Skeletal muscle tissue (tissue), 4 donors: ENCODE measurements around the gene SLC8A1. TPM values are rescaled to one million over a fixed set of nuclear protein-coding genes. Genes with fewer than 3 reads are reported as not detected.
A peak's percentile ranks its signal among the peaks of the same experiment; 100 is the strongest.

Experiments used
- H3K27ac ChIP-seq: one replicate; pipeline ENCODE4 v1.7.0; 2013; ENCODE audit warnings: mild to moderate bottlenecking, low read depth, low read length, inconsistent platforms
- H3K27me3 ChIP-seq, 3 donors: one replicate each; pipeline ENCODE4 v1.7.0; 2013; ENCODE audit warnings: low read length in 3 of 3; ENCODE audit not compliant: control insufficient read depth in 3 of 3, insufficient read depth in 3 of 3
- H3K36me3 ChIP-seq, 3 donors: one replicate each; pipeline ENCODE4 v1.7.0; 2013; ENCODE audit warnings: low read length in 3 of 3; ENCODE audit not compliant: control insufficient read depth in 3 of 3, insufficient read depth in 3 of 3
- H3K4me1 ChIP-seq, 3 donors: one replicate each; pipeline ENCODE4 v1.7.0; 2013; ENCODE audit warnings: low read length in 3 of 3, mild to moderate bottlenecking in 3 of 3; ENCODE audit not compliant: control insufficient read depth in 3 of 3, insufficient read depth in 3 of 3
- H3K4me3 ChIP-seq, 3 donors: one replicate each; pipeline ENCODE4 v1.7.0; 2013; ENCODE audit warnings: low read length in 3 of 3
- H3K9ac ChIP-seq, 3 donors: one replicate each; pipeline ENCODE4 v1.7.0; 2013; ENCODE audit warnings: low read length in 3 of 3, mild to moderate bottlenecking in 3 of 3, moderate library complexity in 2 of 3, low read depth in 1 of 3
- H3K9me3 ChIP-seq, 3 donors: one replicate each; pipeline ENCODE4 v1.7.0; 2013; ENCODE audit warnings: low read length in 3 of 3; ENCODE audit not compliant: control insufficient read depth in 3 of 3
- total RNA-seq: library from RNA; depleted of rRNA; stranded (reverse); fragments of >200 nt; gene quantifications from one replicate; pipeline ENCODE4 v1.2.3, GENCODE V29; 2014
- donor health status: Osteomylitis.

SLC8A1 gene
- total RNA-seq, 1 donor from 2014 or later = 45.9 TPM

DNA sequence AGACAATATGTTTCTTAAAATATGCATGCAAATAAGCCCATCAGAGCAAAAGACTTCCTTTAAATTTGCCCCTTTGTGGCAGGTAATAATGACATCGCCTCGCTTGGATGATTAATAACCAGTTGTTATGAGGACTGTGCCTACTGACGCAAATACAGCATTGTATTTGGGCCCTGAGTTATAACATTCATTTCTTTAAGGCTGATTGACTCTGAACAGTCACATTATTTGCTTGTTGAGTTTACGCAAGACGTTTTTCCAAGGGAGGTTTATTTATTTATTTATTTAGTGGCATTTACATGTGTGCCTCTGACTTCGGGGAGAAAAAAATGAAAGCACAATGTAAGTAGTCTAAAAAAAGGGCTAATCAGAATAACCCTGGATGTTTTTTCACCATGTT lies 88.3 kb downstream of the SLC8A1 start:
- no peaks in the 10 kb centered on the region for H3K36me3 ChIP-seq
- H3K4me3 ChIP-seq = peak overlapping the region in 1 of 3 donors; percentile 33
- no peak overlapping the region for H3K27ac ChIP-seq
- H3K9me3 ChIP-seq = no peaks in the 10 kb centered on the region
- no peaks in the 10 kb centered on the region for H3K27me3 ChIP-seq
- H3K4me1 ChIP-seq = no peaks in the 10 kb centered on the region
- H3K9ac ChIP-seq = no peak overlapping the region

GRCh38 chr2:40363231-40363630 lies 88.7 kb downstream of the SLC8A1 start:
- no peaks in the 10 kb centered on the region for H3K27me3 ChIP-seq
- no peaks in the 10 kb centered on the region for H3K4me1 ChIP-seq
- H3K27ac ChIP-seq = no peak overlapping the region
- H3K9ac ChIP-seq = no peak overlapping the region
- no peaks in the 10 kb centered on the region for H3K36me3 ChIP-seq
- H3K9me3 ChIP-seq = no peaks in the 10 kb centered on the region
- H3K4me3 ChIP-seq = no peak overlapping the region

DNA sequence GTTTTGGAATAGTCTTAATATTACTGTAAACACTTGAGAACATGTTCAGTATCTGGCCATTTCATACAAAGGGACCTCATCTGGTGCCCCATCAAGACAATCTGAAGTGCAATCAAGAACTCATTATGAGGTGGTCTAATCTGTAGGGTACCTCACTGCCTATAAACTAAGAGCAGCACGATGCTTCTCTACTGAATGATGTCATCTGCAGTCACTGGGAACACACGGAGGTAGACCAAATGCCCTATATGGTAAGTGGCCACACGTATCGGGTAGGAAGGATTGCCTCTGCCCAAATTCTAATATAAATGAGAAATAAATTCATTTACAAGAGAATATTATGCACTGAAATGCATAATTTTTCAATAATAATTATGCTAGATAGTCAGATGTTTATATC lies 90.4 kb downstream of the SLC8A1 start:
- H3K4me3 ChIP-seq = no peak overlapping the region
- H3K36me3 ChIP-seq = no peaks in the 10 kb centered on the region
- no peak overlapping the region for H3K27ac ChIP-seq
- H3K27me3 ChIP-seq = no peaks in the 10 kb centered on the region
- H3K4me1 ChIP-seq = no peaks in the 10 kb centered on the region
- no peaks in the 10 kb centered on the region for H3K9me3 ChIP-seq
- no peak overlapping the region for H3K9ac ChIP-seq

DNA sequence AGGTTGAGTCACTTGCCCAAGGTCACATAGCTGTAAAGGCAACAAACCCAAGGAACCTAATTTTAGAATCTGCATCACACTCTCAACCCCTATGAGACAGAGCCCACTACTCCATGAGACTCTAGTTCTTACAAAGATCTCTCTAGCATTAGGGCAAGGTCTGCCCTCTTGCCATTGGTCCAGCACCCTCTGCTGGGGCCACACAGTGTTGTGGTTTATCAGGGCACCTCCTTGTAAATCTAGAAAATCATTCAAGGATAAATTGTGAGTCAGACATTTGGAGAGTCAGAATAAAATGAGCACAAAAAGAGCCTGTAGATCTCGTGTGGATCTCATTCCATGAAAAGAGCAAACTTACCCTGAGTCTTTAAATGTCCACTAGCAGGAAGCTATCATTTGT lies 91.2 kb downstream of the SLC8A1 start:
- Histone ChIP-seq H3K4me1 (no peaks in the 10 kb centered on the region), H3K9ac (no peak overlapping the region), H3K9me3 (no peaks in the 10 kb centered on the region), H3K27ac (no peak overlapping the region), H3K4me3 (no peak overlapping the region), H3K27me3 (no peaks in the 10 kb centered on the region), H3K36me3 (no peaks in the 10 kb centered on the region)

DNA sequence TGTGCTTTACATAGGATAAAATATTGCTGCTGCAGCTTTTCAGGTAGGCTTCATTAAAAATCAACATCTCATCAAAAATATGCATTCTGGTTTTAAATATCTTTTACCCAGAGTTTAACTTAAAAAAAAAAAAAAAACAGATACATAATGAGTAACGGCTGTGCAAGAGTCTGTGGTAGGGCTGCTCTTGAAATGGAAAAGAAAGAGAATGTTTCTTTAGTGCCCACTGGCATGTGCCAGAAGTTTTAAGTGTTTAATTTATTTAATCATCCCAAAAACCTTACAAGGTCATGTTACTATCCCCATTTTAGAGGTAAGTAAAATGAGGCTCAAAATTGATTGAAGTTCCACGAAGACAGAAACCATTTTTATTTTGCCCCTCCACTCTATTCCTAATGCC lies 92.1 kb downstream of the SLC8A1 start:
- Histone ChIP-seq H3K36me3 (no peaks in the 10 kb centered on the region), H3K9ac (no peak overlapping the region), H3K4me1 (no peaks in the 10 kb centered on the region), H3K4me3 (no peak overlapping the region), H3K9me3 (no peaks in the 10 kb centered on the region), H3K27ac (no peak overlapping the region), H3K27me3 (no peaks in the 10 kb centered on the region)

GRCh38 chr2:40358783-40359182 lies 93.1 kb downstream of the SLC8A1 start:
- no peak overlapping the region for H3K27ac ChIP-seq
- no peaks in the 10 kb centered on the region for H3K9me3 ChIP-seq
- no peaks in the 10 kb centered on the region for H3K4me1 ChIP-seq
- H3K36me3 ChIP-seq = no peaks in the 10 kb centered on the region
- H3K4me3 ChIP-seq = no peak overlapping the region
- H3K9ac ChIP-seq = no peak overlapping the region
- no peaks in the 10 kb centered on the region for H3K27me3 ChIP-seq

DNA sequence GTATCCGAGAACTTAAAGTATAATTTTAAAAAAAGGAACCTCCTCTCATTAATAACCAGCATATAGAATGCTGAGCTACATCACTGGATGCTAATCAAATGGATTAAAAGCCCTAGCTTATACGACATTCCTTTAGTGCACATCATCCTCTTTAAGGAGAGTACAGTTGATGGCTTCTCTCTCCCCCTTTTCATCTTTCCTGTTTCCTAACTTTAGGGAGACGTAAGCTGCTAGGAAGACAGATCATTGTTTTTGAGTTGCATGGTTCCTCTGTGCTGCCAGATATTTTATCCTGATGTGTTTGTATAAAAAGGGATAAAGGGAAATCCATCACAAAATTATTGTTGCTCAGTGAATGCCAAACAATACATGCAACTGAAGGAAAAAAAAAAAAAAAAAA lies 94.2 kb downstream of the SLC8A1 start:
- Histone ChIP-seq H3K4me3 (no peak overlapping the region), H3K27ac (no peak overlapping the region), H3K9ac (no peak overlapping the region), H3K9me3 (no peaks in the 10 kb centered on the region), H3K4me1 (no peaks in the 10 kb centered on the region), H3K36me3 (no peaks in the 10 kb centered on the region), H3K27me3 (no peaks in the 10 kb centered on the region)

DNA sequence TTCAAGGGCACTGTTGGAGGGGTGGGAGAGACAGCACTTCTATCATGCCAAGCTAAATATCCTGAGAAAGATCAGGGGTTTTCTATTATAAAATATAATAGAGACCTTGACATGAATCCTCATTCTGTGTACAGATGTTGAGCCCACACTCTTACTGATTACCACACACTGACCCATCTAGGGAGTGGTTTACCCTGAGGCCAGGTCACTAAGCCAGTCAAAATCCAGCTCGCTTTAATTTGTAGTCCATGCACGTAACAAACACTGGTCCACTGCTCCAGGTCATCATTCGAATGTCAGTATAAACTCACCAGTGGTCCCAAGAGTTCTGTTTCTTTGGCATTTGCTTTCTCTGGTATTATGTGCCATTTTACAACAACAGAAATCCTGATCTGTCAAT lies 96.4 kb downstream of the SLC8A1 start:
- no peaks in the 10 kb centered on the region for H3K4me1 ChIP-seq

GRCh38 chr2:40353231-40353630 lies 98.7 kb downstream of the SLC8A1 start:
- no peaks in the 10 kb centered on the region for H3K36me3 ChIP-seq
- H3K4me3 ChIP-seq = no peak overlapping the region
- no peaks in the 10 kb centered on the region for H3K9me3 ChIP-seq
- H3K27me3 ChIP-seq = no peaks in the 10 kb centered on the region
- H3K4me1 ChIP-seq = no peaks in the 10 kb centered on the region
- no peak overlapping the region for H3K9ac ChIP-seq
- H3K27ac ChIP-seq = peak overlapping the region; percentile 16

More for the DNA sequence above, 96.4 kb downstream of the SLC8A1 start:
- H3K9me3 ChIP-seq = no peaks in the 10 kb centered on the region
- H3K27ac ChIP-seq = no peak overlapping the region
- H3K36me3 ChIP-seq = no peaks in the 10 kb centered on the region
- no peaks in the 10 kb centered on the region for H3K27me3 ChIP-seq
- H3K9ac ChIP-seq = no peak overlapping the region
- H3K4me3 ChIP-seq = no peak overlapping the region

- H3K27ac ChIP-seq = peak overlapping the region; percentile 16
- no peak overlapping the region for H3K9ac ChIP-seq
- no peaks in the 10 kb centered on the region for H3K36me3 ChIP-seq
- H3K4me3 ChIP-seq = no peak overlapping the region
- no peaks in the 10 kb centered on the region for H3K27me3 ChIP-seq
- H3K9me3 ChIP-seq = no peaks in the 10 kb centered on the region
- no peaks in the 10 kb centered on the region for H3K4me1 ChIP-seq
These were observed 99.2 kb downstream of the SLC8A1 start for GRCh38 chr2:40352703-40353099.
